ENCODE data around the gene PTRHD1. TPM values are rescaled to one million over a fixed set of nuclear protein-coding genes. Genes with fewer than 3 reads are reported as not detected.
A peak's percentile ranks its signal among the peaks of the same experiment; 100 is the strongest.

PTRHD1 gene
- total and polyA plus RNA-seq, 7 donors, result 16.6 to 38.3 (median 27.1) TPM

DNA sequence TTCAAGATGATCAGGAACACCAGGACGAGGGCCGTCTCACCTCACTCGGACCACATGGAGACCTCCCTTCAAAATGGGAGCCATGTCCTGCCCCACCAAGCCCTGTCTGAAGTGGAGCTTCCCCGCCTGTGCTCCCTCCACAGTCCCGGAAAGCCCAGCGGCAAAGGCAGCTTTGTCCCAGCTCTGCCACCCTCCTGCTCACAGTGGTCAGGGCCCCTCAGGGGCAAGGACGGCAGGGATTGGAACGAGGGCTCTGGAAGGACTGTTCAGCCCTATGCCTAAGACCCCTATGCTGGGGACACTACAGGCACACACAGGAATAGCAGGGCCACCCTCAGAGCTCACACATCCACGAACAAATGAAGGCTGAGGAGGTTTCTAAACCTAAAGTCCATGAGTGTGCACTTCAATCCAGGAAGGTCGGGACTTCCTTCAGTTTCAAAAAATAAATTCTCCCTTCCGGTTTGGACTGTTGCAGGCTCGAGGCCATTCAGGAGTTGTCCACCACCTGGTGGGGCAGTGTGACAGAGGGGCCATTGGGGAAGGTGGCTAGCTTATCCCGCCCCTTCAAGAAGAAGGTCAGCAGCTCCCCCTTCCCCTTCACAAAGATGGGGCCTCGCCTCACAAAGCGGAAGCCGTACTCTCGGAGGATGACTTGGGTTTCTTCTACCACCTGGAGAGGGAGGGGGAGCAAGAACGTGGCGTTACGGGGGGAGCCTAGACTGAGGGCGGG, 26.4 kb upstream of the PTRHD1 start:
- Histone ChIP-seq H3K36me3 (ENCODE audit: insufficient read depth in 1 of 2, low read depth in 1 of 2) (peaks cover 0 to 28% of the 10 kb centered on the region in 2 donors), H3K9me3 (no peaks in the 10 kb centered on the region), H3K27me3 (ENCODE audit: insufficient read depth in 3 of 3, low read length in 2 of 3) (no peaks in the 10 kb centered on the region), H3K4me1 (no peaks in the 10 kb centered on the region), H3K27ac (no peak overlapping the region), H3K4me3 (no peak overlapping the region)
- ATAC-seq (no peak), DNase-seq (no peak)
- intact Hi-C loops (cut with DNase I), result no loop called here
- 85 to 86% (median 85%) methylated on average over 21 of the region's 21 CpGs for WGBS, 3 donors
- TF ChIP-seq CTCF (IDR thresholded peaks at IDR 0.05), result no peak

DNA sequence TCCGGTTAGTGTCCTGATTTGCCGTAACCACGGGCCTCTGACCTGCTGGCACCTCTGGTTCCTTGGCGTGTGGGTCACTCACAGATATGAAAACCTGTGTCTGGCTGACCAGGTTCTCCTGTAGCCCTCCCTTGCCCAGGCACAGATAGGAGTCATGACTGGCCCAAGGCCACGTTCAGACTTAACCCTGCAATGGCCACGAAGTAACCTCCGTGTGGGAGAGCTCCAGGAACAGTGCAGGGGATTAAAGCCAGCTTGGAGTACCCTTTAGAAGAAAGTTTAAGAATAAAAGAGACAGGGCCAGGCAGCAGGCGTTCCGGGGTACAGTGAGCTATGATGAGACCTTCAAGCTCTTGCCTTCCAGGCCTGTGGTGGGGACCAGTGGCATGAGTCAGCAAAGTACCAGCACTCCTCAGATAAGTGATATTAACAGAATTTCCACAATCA, 25.6 kb upstream of the PTRHD1 start:
- WGBS, 3 donors, result 73 to 89% (median 81%) methylated on average over 9 of the region's 9 CpGs
- H3K9me3 ChIP-seq, result no peaks in the 10 kb centered on the region
- peaks cover 0 to 28% of the 10 kb centered on the region in 2 donors for H3K36me3 ChIP-seq (ENCODE audit: insufficient read depth in 1 of 2, low read depth in 1 of 2)
- H3K27me3 ChIP-seq (ENCODE audit: insufficient read depth in 3 of 3, low read length in 2 of 3), result no peaks in the 10 kb centered on the region
- no peak for TF ChIP-seq CTCF (IDR thresholded peaks at IDR 0.05)
- DNase-seq (peak in 1 of 2 donors; percentile 19), ATAC-seq (no peak)
- H3K4me1 ChIP-seq, result no peaks in the 10 kb centered on the region
- no peak overlapping the region for H3K27ac ChIP-seq
- no peak overlapping the region for H3K4me3 ChIP-seq
- intact Hi-C loops (cut with DNase I), result no loop called here

DNA sequence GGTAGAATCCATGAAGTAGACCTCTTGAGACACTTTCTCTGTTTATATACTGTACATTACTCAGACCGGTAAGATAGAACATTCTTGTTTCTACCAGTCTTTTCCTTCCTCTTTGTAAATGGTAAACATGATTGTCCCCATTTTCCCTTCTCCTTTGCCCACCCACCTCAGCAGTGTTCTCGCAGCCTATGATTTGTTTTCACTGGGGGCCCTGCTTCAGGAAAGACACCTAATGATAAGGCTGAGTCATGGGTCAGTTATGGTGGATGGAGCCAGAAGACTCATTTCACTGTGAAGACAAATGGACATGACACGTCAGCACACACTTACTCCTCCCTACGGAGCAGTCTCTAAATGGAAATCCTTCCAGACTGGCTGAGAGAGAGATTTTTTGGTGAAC, 23.7 kb upstream of the PTRHD1 start:
- H3K27me3 ChIP-seq (ENCODE audit: insufficient read depth in 3 of 3, low read length in 2 of 3), result no peaks in the 10 kb centered on the region
- DNase-seq (no peak), ATAC-seq (peak in 1 of 4 donors; percentile 58)
- no peaks in the 10 kb centered on the region for H3K4me1 ChIP-seq
- WGBS, 3 donors, result 86 to 90% (median 89%) methylated on average over 4 of the region's 4 CpGs
- peaks cover 0 to 28% of the 10 kb centered on the region in 2 donors for H3K36me3 ChIP-seq (ENCODE audit: insufficient read depth in 1 of 2, low read depth in 1 of 2)
- no peaks in the 10 kb centered on the region for H3K9me3 ChIP-seq
- no peak overlapping the region for H3K27ac ChIP-seq
- intact Hi-C loops (cut with DNase I), result no loop called here
- no peak overlapping the region for H3K4me3 ChIP-seq
- TF ChIP-seq CTCF (IDR thresholded peaks at IDR 0.05), result no peak

DNA sequence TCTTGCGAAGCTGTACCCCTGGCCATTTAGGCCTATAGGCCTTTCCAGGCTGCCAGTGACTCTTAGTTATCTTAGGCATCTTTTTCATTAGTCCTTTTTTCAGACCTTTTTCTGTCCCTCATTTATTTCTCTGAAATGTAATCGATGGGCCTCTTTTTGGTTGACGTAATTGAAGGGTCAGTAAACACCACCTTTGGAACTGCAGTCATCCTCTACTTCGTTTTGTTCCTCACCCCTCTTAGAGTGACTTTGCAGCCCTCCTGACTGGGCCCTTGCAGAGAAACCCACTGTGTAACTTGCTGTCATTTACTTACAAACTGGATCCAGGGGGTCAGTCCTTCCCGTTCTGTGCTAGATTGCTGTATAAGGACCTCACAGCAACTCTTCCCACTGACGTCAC, 23.2 kb upstream of the PTRHD1 start:
- H3K36me3 ChIP-seq (ENCODE audit: insufficient read depth in 1 of 2, low read depth in 1 of 2), result peaks cover 0 to 28% of the 10 kb centered on the region in 2 donors
- intact Hi-C loops (cut with DNase I), result no loop called here

More for the DNA sequence above, 23.2 kb upstream of the PTRHD1 start:
- no peaks in the 10 kb centered on the region for H3K9me3 ChIP-seq
- whole genome bisulfite sequencing, 3 donors, result 95 to 96% (median 96%) methylated on average over 6 of the region's 6 CpGs
- H3K27ac ChIP-seq, result no peak overlapping the region
- TF ChIP-seq CTCF (IDR thresholded peaks at IDR 0.05), result no peak
- ATAC-seq (no peak), DNase-seq (no peak)
- H3K4me1 ChIP-seq, result no peaks in the 10 kb centered on the region
- H3K27me3 ChIP-seq (ENCODE audit: insufficient read depth in 3 of 3, low read length in 2 of 3), result no peaks in the 10 kb centered on the region
- H3K4me3 ChIP-seq, result no peak overlapping the region
